Urothelium cell line (cell line): ENCODE results near the gene ZNF277.
"Not testable (repeated sequence)": the region's sequence is repeated elsewhere in the genome, so short reads cannot be mapped to it uniquely, and the experiment has no call there.

ENCODE experiments used
- DNase-seq: peaks from one replicate; pipeline ENCODE4 v3.0.0; 2011; ENCODE audit warnings: low spot score, mixed read lengths
- FAIRE-seq: peaks from 2 replicates; lab custom pipeline; 2011; peaks lifted over from hg19 to GRCh38; lab: Jason Lieb, UNC

The ZNF277 gene

DNA sequence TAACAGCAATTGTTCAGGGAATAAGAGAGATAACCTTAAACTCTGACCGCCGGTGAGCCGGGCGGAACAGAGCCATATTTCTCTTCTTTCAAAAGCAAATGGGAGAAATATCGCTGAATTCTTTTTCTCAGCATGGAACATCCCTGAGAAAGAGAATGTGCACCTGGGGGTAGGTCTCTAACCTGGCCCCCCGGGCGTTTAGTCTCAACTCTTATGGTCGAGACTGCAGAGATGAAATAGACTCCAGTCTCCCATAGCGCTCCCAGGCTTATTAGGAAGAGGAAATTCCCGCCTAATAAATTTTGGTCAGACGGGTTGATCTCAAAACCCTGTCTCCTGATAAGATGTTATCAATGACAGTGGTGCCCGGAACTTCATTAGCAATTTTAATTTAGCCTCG lies 43.5 kb downstream of the ZNF277 start:
- not testable (repeated sequence) for DNase-seq, FAIRE-seq

- DNase-seq: no peak
- no peak for FAIRE-seq
These were observed 45.6 kb downstream of the ZNF277 start for GRCh38 chr7:112252141-112252540.

DNA sequence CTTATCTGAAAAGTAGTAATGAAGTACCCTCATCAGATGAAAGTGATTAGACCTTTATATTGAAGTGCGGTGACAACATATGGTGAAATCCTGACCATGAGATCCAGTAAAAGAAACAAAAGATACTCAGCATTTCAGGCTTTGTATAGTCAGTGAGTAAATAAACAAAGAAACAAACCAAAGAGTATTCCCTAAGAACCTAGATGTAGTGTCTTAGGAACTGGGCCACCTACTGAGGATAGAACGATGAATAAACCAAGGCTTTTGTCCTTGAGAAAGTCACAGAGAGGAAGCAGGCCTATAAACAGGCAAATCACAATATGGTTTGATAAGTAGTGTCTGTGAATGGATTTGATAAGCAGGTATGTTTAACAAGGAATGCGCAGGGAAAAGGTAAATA lies 46.2 kb downstream of the ZNF277 start:
- DNase-seq: no peak
- no peak for FAIRE-seq

DNA sequence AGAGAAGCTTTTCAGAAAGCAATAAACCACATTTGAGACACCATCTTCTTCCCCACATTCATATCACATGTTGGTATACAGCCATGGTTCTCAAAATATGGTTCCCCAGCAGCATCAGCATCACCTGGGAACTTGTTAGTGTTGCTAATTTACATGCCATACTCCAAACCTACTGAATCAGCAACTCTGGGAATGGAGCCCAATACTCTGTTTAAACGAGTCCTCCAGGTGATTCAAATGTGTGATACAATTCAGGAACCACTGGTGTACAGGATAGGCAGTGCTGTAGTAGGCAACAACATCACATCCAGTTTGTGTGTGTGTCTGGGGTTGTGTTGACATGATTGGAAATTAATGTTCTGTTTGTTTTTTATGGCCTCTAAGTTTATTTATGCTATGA lies 47.7 kb downstream of the ZNF277 start:
- DNase-seq (no peak), FAIRE-seq (no peak)

- no peak for DNase-seq
- no peak for FAIRE-seq
These were observed 48.4 kb downstream of the ZNF277 start for GRCh38 chr7:112254709-112255387.

DNA sequence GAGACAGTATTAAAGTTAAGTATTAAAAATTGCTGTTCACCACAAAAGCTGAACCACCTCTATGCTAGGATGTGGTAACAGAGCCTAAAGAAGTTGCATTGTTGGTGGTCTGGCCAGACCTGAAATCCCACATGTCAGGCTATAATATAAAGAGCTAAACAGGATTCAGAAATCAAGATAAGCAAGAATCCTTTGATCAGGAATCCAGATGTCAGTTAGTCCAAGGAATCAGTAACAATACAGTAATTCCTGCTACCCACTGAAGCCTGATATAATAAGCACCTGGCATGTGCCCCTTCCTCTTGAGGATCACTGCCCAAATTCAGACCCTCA lies 48.9 kb downstream of the ZNF277 start:
- no peak for FAIRE-seq

DNA sequence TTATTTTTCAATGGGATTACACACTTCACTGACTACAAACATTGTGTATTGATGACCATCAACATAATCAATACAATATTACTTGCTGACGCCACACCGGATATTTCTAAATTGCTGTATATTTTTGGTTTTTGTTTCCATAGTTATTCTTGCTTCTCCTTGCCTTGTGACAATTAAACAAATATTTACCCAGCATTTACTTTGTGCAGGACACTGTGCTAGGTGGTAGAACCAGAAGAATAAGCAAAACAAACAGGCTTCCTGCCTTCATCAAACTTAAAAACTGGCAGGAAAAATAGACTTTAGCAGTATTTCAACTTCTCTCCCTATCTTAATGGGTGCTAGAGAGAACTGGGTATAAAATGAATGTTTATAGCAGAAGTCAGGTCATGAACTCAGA lies 50.6 kb downstream of the ZNF277 start:
- FAIRE-seq: no peak
- DNase-seq: no peak

More for the DNA sequence above, 48.9 kb downstream of the ZNF277 start:
- DNase-seq: no peak

DNA sequence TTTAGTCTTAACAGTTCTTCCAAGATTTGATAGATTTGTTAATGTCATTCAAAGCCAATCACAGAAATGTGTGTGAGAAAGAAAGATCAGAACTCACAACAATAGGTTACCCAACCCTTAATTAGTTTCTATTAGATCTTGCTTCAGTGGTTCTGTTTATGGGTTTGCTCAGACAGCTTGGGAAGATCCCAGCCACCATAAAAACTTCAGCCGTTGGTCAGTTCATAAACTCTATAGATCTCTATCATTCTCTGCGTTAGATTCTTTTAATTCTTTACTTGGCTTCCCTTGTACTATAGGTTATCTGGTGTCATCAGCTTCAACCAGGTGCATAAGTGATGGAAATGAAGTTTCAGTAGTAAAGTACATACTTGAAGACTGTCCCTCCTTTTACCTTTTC lies 54.4 kb downstream of the ZNF277 start:
- FAIRE-seq: no peak

GRCh38 chr7:112262036-112262435 lies 55.5 kb downstream of the ZNF277 start:
- DNase-seq: no peak
- no peak for FAIRE-seq

More for the DNA sequence above, 54.4 kb downstream of the ZNF277 start:
- DNase-seq: no peak

DNA sequence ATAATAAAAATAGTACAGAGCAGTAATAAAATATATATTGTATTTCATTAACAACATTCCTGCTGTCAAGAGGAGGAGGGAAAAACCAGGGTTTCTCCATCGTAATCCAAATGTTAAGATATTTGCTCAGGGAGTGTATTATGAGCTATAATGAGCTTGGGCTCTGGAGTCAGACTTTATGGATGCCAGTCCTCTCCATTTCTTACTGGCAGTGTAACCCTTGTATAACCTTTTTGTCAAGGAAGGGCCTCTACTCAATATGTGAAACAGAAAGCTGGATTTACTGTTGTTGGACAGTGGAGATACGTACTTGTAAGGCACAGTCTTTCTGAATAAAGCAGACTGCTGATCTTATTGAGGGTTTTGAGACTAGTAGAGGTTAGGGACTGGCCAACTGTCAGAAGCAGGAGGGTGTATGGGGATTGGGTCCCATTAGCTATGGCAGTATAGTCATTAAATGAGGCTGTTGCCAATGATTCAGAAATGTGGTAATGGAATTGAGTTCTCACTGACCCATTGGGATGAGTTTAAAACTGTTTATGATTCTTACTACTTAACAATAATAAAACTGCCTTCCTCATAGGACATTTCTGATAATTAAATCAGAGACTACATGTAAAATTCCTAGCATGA lies 56.5 kb downstream of the ZNF277 start:
- FAIRE-seq (no peak), DNase-seq (no peak)

GRCh38 chr7:112263519-112263918 lies 57.0 kb downstream of the ZNF277 start:
- FAIRE-seq (no peak), DNase-seq (no peak)

DNA sequence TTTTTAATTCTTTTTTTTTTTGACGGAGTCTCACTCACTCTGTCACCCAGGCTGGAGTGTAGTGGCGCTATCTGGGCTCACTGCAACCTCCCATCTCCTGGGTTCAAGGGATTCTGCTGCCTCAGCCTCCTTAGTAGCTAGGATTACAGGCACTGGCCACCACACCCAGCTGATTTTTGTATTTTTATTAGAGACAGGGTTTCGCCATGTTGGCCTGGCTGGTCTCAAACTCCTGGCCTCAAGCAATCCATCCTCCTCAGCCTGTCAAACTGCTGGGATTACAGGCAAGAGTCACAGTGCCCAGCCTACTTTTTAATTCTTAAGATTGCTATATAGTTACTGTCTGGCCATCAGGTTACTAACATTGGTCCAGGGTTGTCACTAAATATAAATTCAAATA lies 59.6 kb downstream of the ZNF277 start:
- DNase-seq (no peak), FAIRE-seq (no peak)

DNA sequence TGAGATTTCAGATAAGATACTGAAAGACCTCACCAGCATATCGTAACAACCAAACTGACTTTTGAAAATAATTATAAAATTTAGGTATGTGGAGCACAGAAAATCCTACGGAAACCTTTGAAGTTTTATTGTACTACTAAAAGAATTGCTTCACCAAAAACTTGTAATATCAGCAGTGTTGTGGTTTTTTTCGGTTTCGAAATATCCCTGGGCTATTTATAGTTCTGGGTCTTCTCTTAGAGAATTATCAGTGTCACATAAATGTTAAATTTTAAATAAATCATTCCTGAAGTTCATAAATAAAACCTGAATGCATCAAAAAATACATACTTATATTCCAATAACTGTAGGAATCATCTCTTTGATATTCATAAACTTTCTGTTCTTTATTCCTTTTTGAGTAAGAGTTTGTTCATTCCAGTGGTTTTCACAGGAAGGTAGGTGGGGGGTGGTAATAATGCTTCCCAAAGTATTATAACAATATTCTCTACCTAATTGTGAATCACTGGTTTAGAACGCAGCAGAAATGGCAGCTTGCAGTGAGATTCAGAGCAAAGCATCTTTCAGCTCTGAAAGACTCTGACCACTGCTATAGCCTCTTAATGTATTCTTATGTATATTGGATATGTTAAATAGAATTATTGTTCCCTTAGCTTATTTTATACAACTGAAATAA lies 60.2 kb downstream of the ZNF277 start:
- DNase-seq (peak; percentile 11), FAIRE-seq (no peak)

- no peak for DNase-seq
- no peak for FAIRE-seq
These were observed 61.6 kb downstream of the ZNF277 start for GRCh38 chr7:112267944-112268691.

DNA sequence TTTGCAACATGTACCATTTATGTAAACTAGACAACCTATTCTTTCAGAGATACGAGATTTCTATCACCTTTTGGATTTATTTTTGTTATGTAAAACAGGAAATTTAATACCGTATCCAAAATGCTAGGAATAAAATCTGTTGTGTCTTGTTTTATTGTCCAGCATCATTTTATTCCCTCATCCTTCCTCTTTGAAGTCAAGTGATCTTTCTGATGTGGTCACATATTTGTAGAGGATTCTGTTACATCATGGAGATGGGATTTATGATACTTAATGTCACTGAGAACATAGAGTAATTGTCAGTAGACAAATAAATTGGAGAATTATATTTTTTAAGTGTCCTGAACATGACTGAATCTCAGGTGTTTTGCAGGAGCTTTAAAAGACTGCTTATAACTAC lies 64.7 kb downstream of the ZNF277 start:
- DNase-seq (no peak), FAIRE-seq (no peak)

DNA sequence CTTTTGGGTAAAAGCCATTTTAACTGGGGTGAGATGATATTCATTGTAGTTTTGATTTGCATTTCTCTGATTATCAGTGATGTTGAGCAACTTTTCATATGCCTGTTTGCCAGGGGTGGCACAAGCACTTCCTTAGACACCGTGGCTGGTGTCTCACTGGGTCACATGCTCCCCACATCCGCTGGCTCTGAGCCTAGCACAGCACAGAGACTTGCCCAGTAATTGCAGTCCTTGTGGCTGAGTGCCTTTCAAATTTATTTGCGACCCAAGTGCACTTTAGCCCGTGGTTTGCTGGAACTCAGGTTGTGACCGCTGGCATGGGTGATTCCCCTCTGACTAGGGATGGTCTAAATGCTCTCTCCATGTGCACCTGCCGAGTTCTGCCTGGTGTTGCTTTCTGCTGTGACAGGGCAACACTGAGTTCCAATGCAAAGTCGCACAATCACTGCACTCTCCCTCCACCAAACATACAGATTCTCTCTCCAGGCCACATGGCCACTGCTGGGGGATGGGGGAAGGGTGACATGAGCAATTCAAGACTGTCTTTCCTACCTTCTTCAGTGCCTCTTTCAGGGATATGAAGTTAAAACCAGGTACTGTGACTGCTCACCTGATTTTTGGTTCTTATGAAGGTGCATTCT lies 66.5 kb downstream of the ZNF277 start:
- DNase-seq (peak; percentile 14), FAIRE-seq (no peak)

DNA sequence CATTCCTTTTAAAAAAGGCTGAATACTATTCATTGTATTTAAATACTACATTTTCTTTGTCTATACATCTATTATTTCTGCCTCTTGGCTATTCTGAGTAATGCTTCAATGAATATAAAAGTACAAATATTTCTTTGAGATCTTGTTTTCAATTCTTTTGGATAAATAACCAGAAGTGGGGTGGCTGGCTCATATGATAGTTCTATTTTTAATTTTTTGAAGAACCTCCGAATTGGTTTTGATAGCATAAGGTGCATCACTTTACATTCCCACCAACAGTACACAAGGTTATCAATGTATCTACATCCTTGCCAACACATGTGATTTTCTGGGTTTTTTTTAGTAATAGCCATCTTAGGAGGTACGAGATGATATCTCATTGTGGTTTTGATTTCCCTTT lies 72.5 kb downstream of the ZNF277 start:
- DNase-seq: no peak

GRCh38 chr7:112280267-112280666 lies 73.8 kb downstream of the ZNF277 start:
- FAIRE-seq (no peak), DNase-seq (no peak)

More for the DNA sequence above, 72.5 kb downstream of the ZNF277 start:
- FAIRE-seq: no peak

- no peak for DNase-seq
- no peak for FAIRE-seq
These were observed 76.1 kb downstream of the ZNF277 start for GRCh38 chr7:112282476-112283188.

- DNase-seq (no peak), FAIRE-seq (no peak)
These were observed 77.0 kb downstream of the ZNF277 start for GRCh38 chr7:112283382-112283910.
